NCI-H2196 treated with DMSO at 0.1 percent for 48 hours (cell line): Measurements from ENCODE around the gene OLFM3.

Experiments
- DNase-seq: peaks from one replicate; lab custom pipeline; 2025; ENCODE audit not compliant: unreplicated experiment; lab: John Stamatoyannopoulos, UW

The OLFM3 gene

GRCh38 chr1:101854271-101854670 lies 142.5 kb downstream of the OLFM3 start:
- DNase-seq: no peak

- no peak for DNase-seq
Observed at GRCh38 chr1:101852936-101853335, 143.8 kb downstream of the OLFM3 start.

GRCh38 chr1:101849356-101849755 lies 147.4 kb downstream of the OLFM3 start:
- DNase-seq: no peak

- DNase-seq: no peak
Observed at GRCh38 chr1:101847626-101848025, 149.1 kb downstream of the OLFM3 start.

GRCh38 chr1:101846820-101847219 lies 149.9 kb downstream of the OLFM3 start:
- DNase-seq: no peak

GRCh38 chr1:101843160-101843559 lies 153.6 kb downstream of the OLFM3 start:
- DNase-seq: no peak

GRCh38 chr1:101841824-101842223 lies 154.9 kb downstream of the OLFM3 start:
- no peak for DNase-seq

- DNase-seq: no peak
Observed at GRCh38 chr1:101835988-101836387, 160.7 kb downstream of the OLFM3 start.

- no peak for DNase-seq
Observed at GRCh38 chr1:101833312-101833711, 163.4 kb downstream of the OLFM3 start.

GRCh38 chr1:101826416-101826815 lies 170.3 kb downstream of the OLFM3 start:
- DNase-seq: no peak

GRCh38 chr1:101820071-101820470 lies 176.7 kb downstream of the OLFM3 start:
- no peak for DNase-seq

GRCh38 chr1:101816262-101816661 lies 180.5 kb downstream of the OLFM3 start:
- no peak for DNase-seq

- no peak for DNase-seq
Observed at GRCh38 chr1:101798417-101798816, 198.3 kb downstream of the OLFM3 start.

GRCh38 chr1:101797722-101798121 lies 199.0 kb downstream of the OLFM3 start:
- no peak for DNase-seq

GRCh38 chr1:101781201-101781831 lies 215.4 kb downstream of the OLFM3 start:
- DNase-seq: no peak

GRCh38 chr1:101769520-101769919 lies 227.2 kb downstream of the OLFM3 start:
- no peak for DNase-seq

GRCh38 chr1:101757985-101758384 lies 238.7 kb downstream of the OLFM3 start:
- no peak for DNase-seq

- no peak for DNase-seq
Observed at GRCh38 chr1:101756411-101756810, 240.3 kb downstream of the OLFM3 start.
